Upper lobe of left lung (tissue), 4 donors: Measurements from ENCODE around the gene USP34.

Source experiments
- POLR2AphosphoS5 ChIP-seq, 2 donors: sonication (generic); formaldehyde crosslinking; IDR thresholded peaks; one replicate each; pipeline ENCODE4 v1.5.1; 2017; ENCODE audit warnings: antibody characterized with exemption in 2 of 2
- TF ChIP-seq, protein P1 (sequence below), 6 experiments: fragments of 450-650 bp in 4 of 6; fragments of 200-600 bp in 2 of 6; sonication (generic) in 2 of 6; IDR thresholded peaks; one replicate each; pipeline ENCODE4 v1.5.1; 2016 to 2019; ENCODE audit warnings: antibody characterized with exemption in 6 of 6

GRCh38 chr2:61249521-61250071, 221.3 kb downstream of the USP34 start:
- TF ChIP-seq, protein P1, sequence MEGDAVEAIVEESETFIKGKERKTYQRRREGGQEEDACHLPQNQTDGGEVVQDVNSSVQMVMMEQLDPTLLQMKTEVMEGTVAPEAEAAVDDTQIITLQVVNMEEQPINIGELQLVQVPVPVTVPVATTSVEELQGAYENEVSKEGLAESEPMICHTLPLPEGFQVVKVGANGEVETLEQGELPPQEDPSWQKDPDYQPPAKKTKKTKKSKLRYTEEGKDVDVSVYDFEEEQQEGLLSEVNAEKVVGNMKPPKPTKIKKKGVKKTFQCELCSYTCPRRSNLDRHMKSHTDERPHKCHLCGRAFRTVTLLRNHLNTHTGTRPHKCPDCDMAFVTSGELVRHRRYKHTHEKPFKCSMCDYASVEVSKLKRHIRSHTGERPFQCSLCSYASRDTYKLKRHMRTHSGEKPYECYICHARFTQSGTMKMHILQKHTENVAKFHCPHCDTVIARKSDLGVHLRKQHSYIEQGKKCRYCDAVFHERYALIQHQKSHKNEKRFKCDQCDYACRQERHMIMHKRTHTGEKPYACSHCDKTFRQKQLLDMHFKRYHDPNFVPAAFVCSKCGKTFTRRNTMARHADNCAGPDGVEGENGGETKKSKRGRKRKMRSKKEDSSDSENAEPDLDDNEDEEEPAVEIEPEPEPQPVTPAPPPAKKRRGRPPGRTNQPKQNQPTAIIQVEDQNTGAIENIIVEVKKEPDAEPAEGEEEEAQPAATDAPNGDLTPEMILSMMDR (IDR thresholded peaks at IDR 0.05) = no peak
- no peak for TF ChIP-seq POLR2AphosphoS5 (IDR thresholded peaks at IDR 0.05)
